ENCODE data around the gene FRY.

DNA sequence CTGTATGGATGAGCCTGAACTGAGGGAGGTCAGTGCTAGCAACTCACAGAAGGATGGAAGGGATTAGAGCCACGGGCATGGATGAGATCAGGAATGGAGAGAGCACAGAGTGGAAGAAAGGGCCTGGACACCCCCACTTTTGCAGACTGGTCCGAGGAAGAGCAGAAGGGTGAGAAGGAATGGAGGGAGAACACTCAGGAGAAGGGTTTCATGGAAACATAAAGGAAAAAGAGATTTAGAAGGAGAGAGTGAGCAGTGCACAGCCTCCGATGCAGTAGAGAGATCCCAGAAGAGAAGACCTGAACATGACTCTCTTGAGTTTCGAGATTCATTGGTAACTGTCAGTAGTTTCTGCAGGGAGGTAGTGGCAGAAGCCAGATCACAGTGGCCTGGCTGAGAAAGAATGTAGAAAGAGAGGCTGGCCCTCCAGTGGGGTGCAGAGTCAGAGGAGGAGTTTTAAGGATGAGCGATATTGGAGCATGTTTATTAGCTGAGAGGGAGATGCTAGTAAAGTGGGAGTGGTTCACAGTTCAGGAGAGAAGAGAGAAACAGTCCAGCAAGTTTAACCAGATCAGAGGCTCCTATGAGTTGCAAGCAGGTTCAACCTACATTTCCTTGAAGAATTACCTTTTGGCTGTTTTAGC is 174.6 kb downstream of the FRY start:
- TF ChIP-seq EZH2 (IDR thresholded peaks at IDR 0.05; ENCODE audit: low read length, unreplicated experiment): no peak
- TF ChIP-seq, protein P1, sequence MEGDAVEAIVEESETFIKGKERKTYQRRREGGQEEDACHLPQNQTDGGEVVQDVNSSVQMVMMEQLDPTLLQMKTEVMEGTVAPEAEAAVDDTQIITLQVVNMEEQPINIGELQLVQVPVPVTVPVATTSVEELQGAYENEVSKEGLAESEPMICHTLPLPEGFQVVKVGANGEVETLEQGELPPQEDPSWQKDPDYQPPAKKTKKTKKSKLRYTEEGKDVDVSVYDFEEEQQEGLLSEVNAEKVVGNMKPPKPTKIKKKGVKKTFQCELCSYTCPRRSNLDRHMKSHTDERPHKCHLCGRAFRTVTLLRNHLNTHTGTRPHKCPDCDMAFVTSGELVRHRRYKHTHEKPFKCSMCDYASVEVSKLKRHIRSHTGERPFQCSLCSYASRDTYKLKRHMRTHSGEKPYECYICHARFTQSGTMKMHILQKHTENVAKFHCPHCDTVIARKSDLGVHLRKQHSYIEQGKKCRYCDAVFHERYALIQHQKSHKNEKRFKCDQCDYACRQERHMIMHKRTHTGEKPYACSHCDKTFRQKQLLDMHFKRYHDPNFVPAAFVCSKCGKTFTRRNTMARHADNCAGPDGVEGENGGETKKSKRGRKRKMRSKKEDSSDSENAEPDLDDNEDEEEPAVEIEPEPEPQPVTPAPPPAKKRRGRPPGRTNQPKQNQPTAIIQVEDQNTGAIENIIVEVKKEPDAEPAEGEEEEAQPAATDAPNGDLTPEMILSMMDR (conservative IDR thresholded peaks at IDR 0.05; ENCODE audit: low read depth, low read length): no peak

Measured in PC-3 (cell line).